Neural cell (in vitro differentiated cells): ENCODE results near the gene ZMYND19. TPM values are rescaled to one million over a fixed set of nuclear protein-coding genes. Genes with fewer than 3 reads are reported as not detected.

Experiments
- H2AFZ ChIP-seq: fragments of 200-600, 300-800 bp; sonication (generic), shearing (Covaris generic); 2 replicates; pipeline ENCODE4 v1.6.0; 2014; ENCODE audit warnings: low read depth, mild to moderate bottlenecking, antibody characterized with exemption, low read length, moderate library complexity
- H3F3A ChIP-seq: fragments of 200-600 bp; shearing (Covaris generic); 2 replicates; pipeline ENCODE4 v1.6.1; 2016; ENCODE audit warnings: mild to moderate bottlenecking, moderate library complexity, mixed read lengths, antibody characterized with exemption, low read length; ENCODE audit not compliant: insufficient read depth, poor library complexity, severe bottlenecking
- H3K27ac ChIP-seq: fragments of 200-600, 300-800 bp; sonication (generic), shearing (Covaris generic); 2 replicates; pipeline ENCODE4 v1.5.1; 2014; ENCODE audit warnings: mild to moderate bottlenecking, low read length, moderate library complexity
- H3K27me3 ChIP-seq: fragments of 300-800, 200-600 bp; sonication (generic), shearing (Covaris generic); 2 replicates; pipeline ENCODE4 v1.6.0; 2014; ENCODE audit warnings: mild to moderate bottlenecking, low read depth, low read length, moderate library complexity; ENCODE audit not compliant: insufficient read depth
- H3K36me3 ChIP-seq: fragments of 300-800, 200-600 bp; sonication (generic), shearing (Covaris generic); 2 replicates; pipeline ENCODE4 v1.5.1; 2014; ENCODE audit warnings: mild to moderate bottlenecking, antibody characterized with exemption, low read length, moderate library complexity; ENCODE audit not compliant: insufficient read depth
- H3K4me2 ChIP-seq: fragments of 300-800, 200-600 bp; sonication (generic), shearing (Covaris generic); 2 replicates; pipeline ENCODE4 v1.6.0; 2014; ENCODE audit warnings: mild to moderate bottlenecking, low read length
- H3K4me3 ChIP-seq: fragments of 300-800, 200-600 bp; sonication (generic), shearing (Covaris generic); 2 replicates; pipeline ENCODE4 v1.5.1; 2014; ENCODE audit warnings: mild to moderate bottlenecking, low read length, moderate library complexity
- H3K79me2 ChIP-seq: fragments of 200-600 bp; shearing (Covaris generic); replicated peaks from 2 replicates; pipeline ENCODE4 v1.6.0; 2014; ENCODE audit warnings: mild to moderate bottlenecking, low read length, moderate library complexity; ENCODE audit not compliant: insufficient read depth
- H3K9ac ChIP-seq: fragments of 300-800, 200-600 bp; sonication (generic), shearing (Covaris generic); 2 replicates; pipeline ENCODE4 v1.6.1; 2016; ENCODE audit warnings: mild to moderate bottlenecking, low read length, mixed read lengths
- H3K9me2 ChIP-seq: fragments of 200-600 bp; shearing (Covaris generic); 2 replicates; pipeline ENCODE4 v1.6.1; 2016; ENCODE audit warnings: mild to moderate bottlenecking, low read length, mixed read lengths; ENCODE audit not compliant: insufficient read depth
- H3K9me3 ChIP-seq: fragments of 200-600, 300-800 bp; sonication (generic), shearing (Covaris generic); 2 replicates; pipeline ENCODE4 v1.6.1; 2016; ENCODE audit warnings: mild to moderate bottlenecking, mixed run types, low read length, moderate library complexity, mixed read lengths
- H4K20me1 ChIP-seq: fragments of 200-600 bp; shearing (Covaris generic); 2 replicates; pipeline ENCODE4 v1.6.1; 2016; ENCODE audit warnings: mild to moderate bottlenecking, mixed run types; ENCODE audit not compliant: insufficient read depth
- EP300 ChIP-seq: fragments of 450-650 bp; conservative IDR thresholded peaks from 2 replicates; pipeline ENCODE4 v1.6.1; 2014; ENCODE audit warnings: antibody characterized with exemption, mild to moderate bottlenecking, moderate library complexity; ENCODE audit not compliant: poor library complexity, severe bottlenecking
- EZH2 ChIP-seq: fragments of 200-600, 300-800 bp; shearing (Covaris generic), sonication (generic); IDR thresholded peaks from 2 replicates; pipeline ENCODE4 v1.6.1; 2014; ENCODE audit warnings: antibody characterized with exemption, low read length, borderline replicate concordance, mild to moderate bottlenecking; ENCODE audit not compliant: insufficient read depth, poor library complexity, severe bottlenecking
- MXI1 ChIP-seq: fragments of 450-650 bp; conservative IDR thresholded peaks from 2 replicates; pipeline ENCODE4 v1.6.1; 2014; ENCODE audit warnings: antibody characterized with exemption, mild to moderate bottlenecking; ENCODE audit not compliant: poor library complexity, severe bottlenecking
- POLR2AphosphoS5 ChIP-seq: IDR thresholded peaks from 2 replicates; pipeline ENCODE4 v1.6.1; 2012
- RAD21 ChIP-seq: fragments of 450-650 bp; conservative IDR thresholded peaks from 2 replicates; pipeline ENCODE4 v1.6.1; 2014; ENCODE audit warnings: antibody characterized with exemption, mild to moderate bottlenecking, moderate library complexity
- SMC3 ChIP-seq: fragments of 450-650 bp; conservative IDR thresholded peaks from 2 replicates; pipeline ENCODE4 v1.6.1; 2014; ENCODE audit warnings: antibody characterized with exemption, mild to moderate bottlenecking, moderate library complexity; ENCODE audit not compliant: poor library complexity
- TAF1 ChIP-seq: IDR thresholded peaks from 2 replicates; pipeline ENCODE4 v1.6.1; 2012; ENCODE audit warnings: low read depth
- polyA plus RNA-seq: library from polyadenylated mRNA; depleted of rRNA; stranded (reverse); fragments of >200 nt; gene quantifications from 2 replicates; pipeline ENCODE4 v1.2.3, GENCODE V29; 2014
- TF ChIP-seq, protein P1 (sequence below): IDR thresholded peaks from 2 replicates; pipeline ENCODE4 v1.6.1; 2012; ENCODE audit warnings: borderline replicate concordance
- TF ChIP-seq, protein P2 (sequence below): fragments of 450-650 bp; IDR thresholded peaks from 2 replicates; pipeline ENCODE4 v1.5.1; 2014; ENCODE audit warnings: antibody characterized with exemption, mild to moderate bottlenecking, moderate library complexity; ENCODE audit not compliant: poor library complexity, severe bottlenecking

ZMYND19 gene
- polyA plus RNA-seq, 1 donor from 2014 or later = 54.8 TPM

DNA sequence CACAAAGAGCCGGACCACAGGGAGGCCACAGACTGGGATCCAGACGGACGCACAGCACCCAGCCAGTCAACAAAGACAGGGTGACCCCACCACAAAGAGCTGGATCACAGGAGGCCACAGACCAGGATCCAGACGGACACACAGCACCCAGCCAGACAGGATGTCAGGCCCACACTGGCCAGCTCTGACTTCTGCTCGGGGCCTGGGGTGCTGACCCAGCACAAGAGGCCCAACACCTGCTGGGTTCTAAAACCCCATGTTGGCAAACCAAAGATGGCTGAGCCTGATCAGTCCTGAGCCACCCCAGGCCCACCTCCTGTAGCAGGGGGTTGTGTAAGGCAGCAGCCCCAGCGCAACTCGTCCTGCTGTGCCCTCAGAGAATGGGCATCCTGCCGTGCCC, 6.4 kb downstream of the ZMYND19 start:
- no peaks in the 10 kb centered on the region for H3K36me3 ChIP-seq
- no peak overlapping the region for H3K4me2 ChIP-seq
- H4K20me1 ChIP-seq = no peaks in the 10 kb centered on the region
- H3K27me3 ChIP-seq = no peaks in the 10 kb centered on the region
- H3K9me3 ChIP-seq = no peaks in the 10 kb centered on the region
- no peak overlapping the region for H2AFZ ChIP-seq
- H3K4me3 ChIP-seq = no peak overlapping the region
- no peak overlapping the region for H3K9ac ChIP-seq
- peaks cover 4% of the 10 kb centered on the region for H3K79me2 ChIP-seq
- H3K27ac ChIP-seq = no peak overlapping the region
- no peak for TF ChIP-seq SMC3
- TF ChIP-seq RAD21 = no peak
- TF ChIP-seq EZH2 = no peak
- TF ChIP-seq, protein P1, sequence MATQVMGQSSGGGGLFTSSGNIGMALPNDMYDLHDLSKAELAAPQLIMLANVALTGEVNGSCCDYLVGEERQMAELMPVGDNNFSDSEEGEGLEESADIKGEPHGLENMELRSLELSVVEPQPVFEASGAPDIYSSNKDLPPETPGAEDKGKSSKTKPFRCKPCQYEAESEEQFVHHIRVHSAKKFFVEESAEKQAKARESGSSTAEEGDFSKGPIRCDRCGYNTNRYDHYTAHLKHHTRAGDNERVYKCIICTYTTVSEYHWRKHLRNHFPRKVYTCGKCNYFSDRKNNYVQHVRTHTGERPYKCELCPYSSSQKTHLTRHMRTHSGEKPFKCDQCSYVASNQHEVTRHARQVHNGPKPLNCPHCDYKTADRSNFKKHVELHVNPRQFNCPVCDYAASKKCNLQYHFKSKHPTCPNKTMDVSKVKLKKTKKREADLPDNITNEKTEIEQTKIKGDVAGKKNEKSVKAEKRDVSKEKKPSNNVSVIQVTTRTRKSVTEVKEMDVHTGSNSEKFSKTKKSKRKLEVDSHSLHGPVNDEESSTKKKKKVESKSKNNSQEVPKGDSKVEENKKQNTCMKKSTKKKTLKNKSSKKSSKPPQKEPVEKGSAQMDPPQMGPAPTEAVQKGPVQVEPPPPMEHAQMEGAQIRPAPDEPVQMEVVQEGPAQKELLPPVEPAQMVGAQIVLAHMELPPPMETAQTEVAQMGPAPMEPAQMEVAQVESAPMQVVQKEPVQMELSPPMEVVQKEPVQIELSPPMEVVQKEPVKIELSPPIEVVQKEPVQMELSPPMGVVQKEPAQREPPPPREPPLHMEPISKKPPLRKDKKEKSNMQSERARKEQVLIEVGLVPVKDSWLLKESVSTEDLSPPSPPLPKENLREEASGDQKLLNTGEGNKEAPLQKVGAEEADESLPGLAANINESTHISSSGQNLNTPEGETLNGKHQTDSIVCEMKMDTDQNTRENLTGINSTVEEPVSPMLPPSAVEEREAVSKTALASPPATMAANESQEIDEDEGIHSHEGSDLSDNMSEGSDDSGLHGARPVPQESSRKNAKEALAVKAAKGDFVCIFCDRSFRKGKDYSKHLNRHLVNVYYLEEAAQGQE = no peak
- no peak for TF ChIP-seq TAF1
- no peak for TF ChIP-seq MXI1
- no peak for TF ChIP-seq EP300
- TF ChIP-seq POLR2AphosphoS5 = no peak
- TF ChIP-seq, protein P2, sequence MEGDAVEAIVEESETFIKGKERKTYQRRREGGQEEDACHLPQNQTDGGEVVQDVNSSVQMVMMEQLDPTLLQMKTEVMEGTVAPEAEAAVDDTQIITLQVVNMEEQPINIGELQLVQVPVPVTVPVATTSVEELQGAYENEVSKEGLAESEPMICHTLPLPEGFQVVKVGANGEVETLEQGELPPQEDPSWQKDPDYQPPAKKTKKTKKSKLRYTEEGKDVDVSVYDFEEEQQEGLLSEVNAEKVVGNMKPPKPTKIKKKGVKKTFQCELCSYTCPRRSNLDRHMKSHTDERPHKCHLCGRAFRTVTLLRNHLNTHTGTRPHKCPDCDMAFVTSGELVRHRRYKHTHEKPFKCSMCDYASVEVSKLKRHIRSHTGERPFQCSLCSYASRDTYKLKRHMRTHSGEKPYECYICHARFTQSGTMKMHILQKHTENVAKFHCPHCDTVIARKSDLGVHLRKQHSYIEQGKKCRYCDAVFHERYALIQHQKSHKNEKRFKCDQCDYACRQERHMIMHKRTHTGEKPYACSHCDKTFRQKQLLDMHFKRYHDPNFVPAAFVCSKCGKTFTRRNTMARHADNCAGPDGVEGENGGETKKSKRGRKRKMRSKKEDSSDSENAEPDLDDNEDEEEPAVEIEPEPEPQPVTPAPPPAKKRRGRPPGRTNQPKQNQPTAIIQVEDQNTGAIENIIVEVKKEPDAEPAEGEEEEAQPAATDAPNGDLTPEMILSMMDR = no peak
- no peaks in the 10 kb centered on the region for H3F3A ChIP-seq
- H3K9me2 ChIP-seq = no peaks in the 10 kb centered on the region

DNA sequence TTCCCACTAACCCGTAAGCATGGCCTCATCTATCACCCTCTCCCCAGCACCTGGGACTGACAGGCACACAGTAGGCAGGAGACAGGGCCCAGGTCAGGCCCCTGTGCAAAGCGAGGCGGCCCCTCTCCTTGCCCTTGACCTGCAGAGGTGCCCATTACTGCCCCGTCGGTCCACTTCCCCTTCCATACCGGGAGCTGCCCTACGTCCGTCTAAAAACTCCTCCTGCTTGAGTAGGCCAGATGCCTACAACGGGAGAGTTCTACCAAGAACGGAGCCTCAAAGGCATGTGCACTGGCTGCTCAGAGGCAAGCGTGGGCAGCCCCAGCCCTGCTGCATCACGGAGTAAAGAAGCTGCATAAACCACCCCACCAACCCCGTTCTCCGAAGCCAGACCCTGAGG, 7.0 kb downstream of the ZMYND19 start:
- no peak overlapping the region for H2AFZ ChIP-seq
- H3K4me2 ChIP-seq = no peak overlapping the region
- TF ChIP-seq RAD21 = no peak
- TF ChIP-seq TAF1 = no peak
- TF ChIP-seq EP300 = no peak
- TF ChIP-seq MXI1 = no peak
- TF ChIP-seq, protein P1 = no peak
- TF ChIP-seq SMC3 = no peak
- TF ChIP-seq POLR2AphosphoS5 = no peak
- no peak overlapping the region for H3K9ac ChIP-seq
- H3K36me3 ChIP-seq = no peaks in the 10 kb centered on the region
- H4K20me1 ChIP-seq = no peaks in the 10 kb centered on the region
- no peak overlapping the region for H3K27ac ChIP-seq
- no peaks in the 10 kb centered on the region for H3K9me2 ChIP-seq
- H3K9me3 ChIP-seq = no peaks in the 10 kb centered on the region
- no peaks in the 10 kb centered on the region for H3K79me2 ChIP-seq
- H3F3A ChIP-seq = no peaks in the 10 kb centered on the region
- H3K4me3 ChIP-seq = no peak overlapping the region
- no peaks in the 10 kb centered on the region for H3K27me3 ChIP-seq
